ENCODE data around the gene ZNF566.
"Not testable (repeated sequence)": the region's sequence is repeated elsewhere in the genome, so short reads cannot be mapped to it uniquely, and the experiment has no call there.

ZNF566 gene

DNA sequence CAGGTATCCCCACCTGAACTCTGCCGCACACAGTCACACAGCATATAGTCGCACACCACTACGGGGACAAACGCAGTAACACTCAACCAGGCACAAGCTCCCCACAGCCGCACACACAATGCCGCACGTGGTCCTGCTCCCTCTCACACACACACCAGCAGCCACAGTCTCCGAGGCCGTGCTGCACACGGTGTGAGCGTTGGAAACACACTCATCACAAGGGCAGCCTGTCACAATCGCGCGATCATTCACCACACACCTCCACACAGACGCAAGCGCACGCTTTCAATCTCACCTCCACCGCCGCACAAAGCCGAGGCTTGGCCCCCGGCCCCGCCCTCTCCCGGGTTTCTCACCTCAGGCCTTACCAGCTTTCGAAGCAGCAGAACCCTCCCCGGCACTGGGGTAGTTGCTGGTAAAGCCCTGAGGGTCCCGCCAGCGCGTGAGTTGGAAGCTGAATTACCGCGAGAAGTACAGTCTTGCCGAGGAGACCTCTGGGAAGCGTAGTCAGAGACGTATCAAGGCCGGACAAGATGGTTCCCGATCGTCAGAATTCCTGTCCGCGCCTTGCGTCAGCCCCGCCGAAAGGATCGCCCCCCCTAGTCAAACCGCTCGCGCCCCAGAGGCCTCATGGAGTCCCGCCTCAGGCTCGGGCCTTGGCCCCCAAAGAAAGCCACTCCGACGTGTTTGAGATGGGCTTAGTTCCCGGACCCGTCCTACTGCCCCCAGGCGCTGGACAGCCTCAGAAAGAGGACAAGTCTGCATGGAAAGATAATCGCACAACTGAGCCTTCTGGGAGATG is at the start of gene ZNF566:
ZNF566 (minus strand) TSS at position 444 of the 802 bp plus-strand sequence. CDS start 13,004 bp downstream, outside the sequence.
- FAIRE-seq: no peak

DNA sequence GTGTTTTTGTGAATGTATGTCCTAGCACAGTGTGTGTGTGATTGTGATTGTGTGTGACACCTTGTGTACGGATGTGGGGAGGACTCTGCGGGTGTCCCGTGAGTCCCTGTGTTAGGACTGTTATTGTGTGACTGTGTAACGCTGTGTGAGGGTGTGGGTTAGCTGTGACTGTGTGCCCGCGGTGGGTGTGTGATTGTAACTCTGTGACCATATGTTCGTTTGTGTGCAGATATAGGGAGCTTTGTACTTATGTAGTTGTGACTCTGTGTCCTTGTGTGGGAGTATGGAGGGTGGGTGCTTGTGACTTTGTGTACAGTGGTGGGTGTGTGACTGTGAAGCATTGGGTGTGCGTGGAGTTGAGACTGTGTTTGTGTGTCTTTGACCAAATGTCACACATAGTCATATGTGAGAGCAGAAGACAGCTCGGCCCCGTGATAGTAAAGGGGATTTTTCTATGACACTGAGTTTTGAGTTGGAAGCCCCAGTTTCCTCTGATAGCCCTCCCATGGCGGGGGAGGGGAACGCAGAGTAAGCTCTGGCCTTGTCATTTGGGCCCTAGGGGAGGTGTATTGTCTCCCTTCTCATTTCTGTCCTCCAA is 39.7 kb upstream of the ZNF566 start:
- FAIRE-seq: no peak

DNA sequence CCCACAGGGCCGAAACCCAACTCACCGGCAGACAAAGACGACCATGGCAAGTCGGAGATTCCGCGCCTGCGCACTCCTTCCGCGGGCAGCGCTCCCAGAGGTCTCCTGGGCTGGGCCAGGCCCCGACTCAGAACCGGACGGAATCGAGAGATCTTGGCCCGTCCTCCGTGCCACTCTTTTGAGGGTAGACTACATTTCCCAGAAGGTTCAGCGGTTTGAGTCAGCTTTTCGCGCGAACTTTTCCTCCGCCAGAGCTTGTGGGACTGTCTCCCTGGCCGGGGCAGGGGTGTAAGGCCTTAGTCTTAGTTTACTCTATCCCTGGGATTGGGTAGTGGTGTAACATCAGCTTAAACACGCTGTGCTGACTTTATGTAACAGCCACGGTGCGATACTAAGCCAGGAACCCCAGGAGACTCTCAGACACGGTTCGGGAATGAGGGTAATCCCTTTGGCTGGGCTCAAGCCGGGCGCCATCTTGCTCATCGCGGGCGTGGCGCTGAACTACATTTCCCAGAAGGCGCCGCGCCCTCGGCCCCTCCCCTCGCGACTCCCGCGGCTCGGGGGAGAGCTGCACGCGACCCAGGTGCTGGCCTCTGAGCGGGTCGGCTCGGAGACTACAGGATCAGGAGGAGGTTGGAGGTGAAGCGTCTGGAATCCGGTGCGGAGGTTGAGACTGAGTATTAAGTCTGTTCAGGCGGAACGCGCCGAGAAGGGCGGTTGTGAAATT is 39.0 kb upstream of the ZNF566 start, which contains the start of gene ZNF260:
ZNF260 (minus strand) TSS at position 78 of the 727 bp plus-strand sequence. CDS start 13,033 bp downstream, outside the sequence.
- FAIRE-seq: no peak

DNA sequence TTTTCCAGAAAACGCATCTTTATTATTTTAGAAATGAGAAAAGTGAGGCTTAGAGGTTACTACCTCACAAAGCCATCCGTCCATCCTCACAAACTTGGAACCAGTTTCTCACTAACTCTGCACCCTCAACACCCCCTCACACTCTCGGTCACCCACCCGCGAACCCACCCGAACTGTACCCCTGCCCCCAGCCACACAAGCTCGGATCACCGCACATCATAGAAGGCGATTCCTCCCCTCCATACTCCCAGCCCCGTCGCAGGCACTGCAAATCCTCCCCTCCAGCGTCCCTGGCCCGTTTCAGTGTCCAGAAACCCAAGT is 38.5 kb upstream of the ZNF566 start:
- no peak for FAIRE-seq

DNA sequence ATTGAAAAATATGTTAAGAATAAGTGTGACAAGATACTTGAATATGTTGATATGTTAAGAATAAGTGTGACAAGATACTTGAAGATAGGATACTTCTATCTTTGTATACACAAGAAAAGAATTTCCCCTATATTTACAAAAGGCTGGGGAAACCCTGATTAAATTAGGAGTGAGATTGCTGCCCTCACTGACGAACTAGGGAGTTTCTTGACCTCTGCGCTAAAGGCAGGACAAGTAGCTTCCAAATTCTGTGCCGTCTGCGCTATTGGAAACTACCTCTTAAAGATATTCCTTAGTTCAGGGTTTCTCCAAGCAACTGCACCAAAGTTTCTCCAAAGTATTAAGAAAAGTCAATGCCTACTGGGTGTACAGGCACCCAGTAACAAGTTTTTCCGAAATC is 38.0 kb upstream of the ZNF566 start:
- FAIRE-seq: no peak

DNA sequence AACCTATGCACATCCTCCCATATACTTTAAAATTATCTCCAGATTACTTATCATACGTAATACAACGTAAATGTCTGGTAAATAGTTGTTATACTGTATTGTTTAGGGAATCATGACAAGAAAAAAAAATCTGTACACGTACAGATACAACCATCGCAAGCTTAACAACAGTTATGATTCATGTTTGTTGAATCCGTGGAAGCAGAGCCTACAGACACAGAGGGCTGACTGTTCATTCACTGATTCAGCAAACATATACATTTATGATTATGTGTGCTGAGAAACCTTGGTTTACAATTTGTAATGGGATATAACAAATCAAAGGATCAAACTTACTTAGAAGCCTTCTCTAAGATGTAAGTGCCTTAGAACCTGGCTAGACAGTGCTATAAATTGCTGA is 37.2 kb upstream of the ZNF566 start:
- no peak for FAIRE-seq

DNA sequence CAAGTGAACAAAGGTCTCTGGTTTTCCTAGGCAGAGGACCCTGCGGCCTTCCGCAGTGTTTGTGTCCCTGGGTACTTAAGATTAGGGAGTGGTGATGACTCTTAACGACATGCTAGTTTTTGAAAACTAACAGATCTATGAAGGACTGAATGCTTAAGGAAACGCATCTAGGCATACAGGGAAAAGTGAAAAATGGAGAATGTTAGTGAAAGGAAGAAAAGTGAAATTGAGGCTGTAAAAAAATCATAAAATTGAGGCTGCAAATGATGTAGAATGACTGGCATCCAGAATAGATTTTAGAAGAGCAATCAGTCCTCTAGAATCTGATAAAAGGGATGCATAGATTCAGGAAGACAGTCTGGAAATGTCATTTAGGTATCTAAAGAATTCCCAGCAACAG is 35.3 kb upstream of the ZNF566 start:
- no peak for FAIRE-seq

DNA sequence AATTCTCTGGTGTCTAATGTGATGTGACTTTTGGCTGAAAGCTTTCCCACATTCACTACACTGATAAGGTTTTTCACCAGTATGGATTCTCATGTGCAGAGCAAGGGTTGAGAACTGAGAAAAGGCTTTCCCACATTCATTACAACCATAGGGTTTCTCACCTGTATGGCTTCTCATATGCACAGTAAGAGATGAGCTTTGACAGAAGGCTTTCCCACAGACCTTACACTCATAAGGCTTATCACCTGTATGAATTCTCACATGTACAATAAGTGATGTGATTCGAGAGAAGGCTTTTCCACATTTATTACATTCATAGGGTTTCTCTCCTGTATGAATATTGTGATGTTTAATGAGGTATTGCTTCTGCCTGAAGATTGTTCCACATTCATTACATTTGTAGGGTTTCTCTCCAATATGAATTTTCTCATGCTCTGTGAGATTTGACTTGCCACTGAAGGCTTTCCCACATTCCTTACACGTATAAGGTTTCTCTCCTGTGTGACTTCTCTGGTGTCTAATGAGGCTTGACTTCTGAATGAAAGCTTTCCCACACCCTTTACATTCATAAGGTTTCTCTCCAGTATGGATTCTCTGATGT is 24.8 kb upstream of the ZNF566 start:
- FAIRE-seq: no peak

DNA sequence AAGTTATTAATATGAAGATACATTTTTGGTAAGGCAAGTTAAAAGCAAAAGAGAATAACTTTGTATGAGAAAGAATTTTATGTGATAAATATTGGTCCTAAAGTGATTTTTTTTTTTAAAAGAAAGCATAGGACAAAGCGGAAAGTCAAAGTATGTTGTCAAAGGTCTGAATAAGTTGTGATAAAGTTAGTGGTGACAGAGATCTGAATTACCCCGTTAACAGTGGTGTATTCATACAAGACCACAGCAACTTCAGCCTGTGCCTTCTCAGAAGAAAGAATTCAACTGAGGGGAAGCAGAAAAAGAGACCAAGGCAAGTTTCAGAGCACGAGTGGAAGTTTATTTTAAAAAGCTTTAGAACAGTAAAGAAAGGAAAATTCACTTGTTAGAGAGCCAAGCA is 19.0 kb upstream of the ZNF566 start:
- FAIRE-seq: no peak

DNA sequence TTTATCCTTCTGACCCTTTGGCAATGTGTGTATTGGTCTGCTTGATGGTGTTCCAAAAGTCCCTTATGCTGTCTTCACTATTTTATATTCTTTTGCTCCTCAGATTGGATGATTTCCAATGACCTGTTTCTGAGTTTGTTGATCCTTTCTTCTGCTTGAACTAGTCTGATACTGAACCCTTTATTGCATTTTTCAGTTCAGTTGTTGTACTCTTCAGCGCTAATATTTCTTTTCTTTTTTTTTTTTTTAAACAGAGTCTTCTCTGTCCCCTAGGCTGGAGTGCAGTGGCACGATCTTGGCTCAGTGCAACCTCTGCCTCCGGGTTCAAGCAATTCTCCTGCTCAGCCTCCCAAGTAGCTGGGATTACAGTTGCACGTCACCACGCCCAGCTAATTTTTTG is 12.6 kb upstream of the ZNF566 start:
- FAIRE-seq: no peak

DNA sequence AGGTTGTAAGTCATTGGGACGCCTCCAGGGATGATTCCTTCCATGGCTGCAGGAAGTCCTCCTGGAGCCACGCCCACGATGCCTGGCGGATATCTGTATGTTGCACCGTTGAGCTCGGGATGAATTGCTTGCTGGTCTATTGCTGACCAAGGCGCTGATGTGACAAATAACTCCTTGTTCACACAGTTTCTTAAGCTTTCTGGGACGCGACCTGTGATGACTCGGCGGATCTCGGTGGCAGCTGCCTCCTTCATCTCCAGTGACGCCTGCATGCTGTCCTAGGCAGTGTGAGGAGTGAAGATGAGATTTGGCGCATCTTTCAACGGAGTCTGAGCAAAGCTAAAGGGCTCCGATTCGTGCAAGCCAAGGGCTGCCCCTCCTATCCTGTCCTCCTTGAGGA is 7.6 kb upstream of the ZNF566 start:
- no peak for FAIRE-seq

DNA sequence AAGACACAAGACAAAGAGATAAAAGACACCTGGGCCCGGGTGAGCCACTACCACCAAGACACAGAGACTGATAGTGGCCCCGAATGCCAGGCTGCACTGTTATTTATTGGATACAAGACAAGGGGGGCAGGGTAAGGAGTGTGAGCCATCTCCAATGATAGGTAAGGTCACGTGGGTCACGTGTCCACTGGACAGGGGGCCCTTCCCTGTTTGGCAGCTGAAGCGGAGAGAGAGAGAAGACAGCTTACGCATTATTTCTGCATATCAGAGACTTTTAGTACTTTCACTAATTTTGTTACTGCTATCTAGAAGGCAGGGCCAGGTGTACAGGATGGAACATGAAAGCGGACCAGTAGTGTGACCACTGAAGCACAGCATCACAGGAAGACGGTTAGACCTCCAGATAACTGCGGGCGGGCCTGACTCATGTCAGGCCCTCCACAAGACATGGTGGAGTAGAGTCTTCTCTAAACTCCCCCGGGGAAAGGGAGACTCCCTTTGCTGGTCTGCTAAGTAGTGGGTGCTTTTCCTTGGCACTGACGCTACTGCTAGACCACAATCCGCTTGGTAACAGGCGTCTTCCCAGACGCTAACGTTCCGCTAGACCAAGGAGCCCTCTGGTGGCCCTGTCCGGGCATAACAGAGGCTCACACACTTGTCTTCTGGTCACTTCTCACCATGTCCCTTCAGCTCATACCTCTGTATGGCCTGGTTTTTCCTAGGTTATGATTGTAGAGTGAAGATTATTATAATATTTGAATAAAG is 3.5 kb upstream of the ZNF566 start:
- not testable (repeated sequence) for FAIRE-seq

DNA sequence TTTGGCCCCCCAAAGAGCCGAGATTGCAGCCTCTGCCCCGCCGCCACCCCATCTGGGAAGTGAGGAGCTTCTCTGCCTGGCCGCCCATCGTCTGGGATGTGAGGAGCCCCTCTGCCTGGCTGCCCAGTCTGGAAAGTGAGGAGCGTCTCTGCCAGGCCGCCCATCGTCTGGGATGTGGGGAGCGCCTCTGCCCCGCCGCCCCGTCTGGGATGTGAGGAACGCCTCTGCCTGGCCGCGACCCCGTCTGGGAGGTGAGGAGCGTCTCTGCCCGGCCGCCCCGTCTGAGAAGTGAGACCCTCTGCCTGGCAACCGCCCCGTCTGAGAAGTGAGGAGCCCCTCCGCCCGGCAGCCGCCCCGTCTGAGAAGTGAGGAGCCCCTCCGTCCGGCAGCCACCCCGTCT is 1.5 kb upstream of the ZNF566 start:
- FAIRE-seq: not testable (repeated sequence)

DNA sequence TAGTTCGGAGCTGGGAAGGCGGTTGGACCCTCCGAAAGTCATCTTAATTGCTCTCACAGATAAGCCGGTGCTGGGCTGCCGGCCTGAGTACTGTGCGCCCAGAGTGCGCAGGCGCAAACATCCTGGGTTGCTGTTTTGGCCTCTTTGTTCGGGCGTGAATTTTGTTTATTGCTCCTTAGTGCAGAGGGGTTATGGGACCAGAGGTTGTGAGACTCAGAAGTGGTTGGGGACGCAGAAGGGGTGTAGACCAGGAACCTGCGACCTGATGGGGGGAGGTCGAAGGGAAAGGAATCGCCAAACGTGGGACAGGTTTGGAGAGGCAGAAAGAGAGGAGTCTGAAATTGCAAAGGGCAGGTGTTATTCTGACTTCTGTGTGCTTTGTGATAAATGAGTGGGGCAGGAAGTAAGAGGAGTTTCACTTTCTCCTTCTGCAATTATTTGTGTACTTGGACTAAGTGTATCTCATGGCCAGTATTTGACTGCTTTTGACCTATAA is 607 bp upstream of the ZNF566 start:
- FAIRE-seq: no peak

DNA sequence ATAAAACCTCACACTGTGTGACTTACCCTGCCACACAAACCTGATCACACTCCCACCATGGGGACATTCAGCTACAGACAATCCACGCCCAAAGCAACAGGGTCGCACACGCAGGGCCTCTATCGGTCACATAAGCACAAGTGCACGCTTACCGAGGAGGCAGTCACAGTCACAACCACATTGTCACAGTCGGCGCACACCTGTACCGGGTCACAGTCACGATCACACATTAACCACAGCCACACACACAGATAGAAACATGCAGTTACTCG is 579 bp downstream of the ZNF566 start:
- no peak for FAIRE-seq

DNA sequence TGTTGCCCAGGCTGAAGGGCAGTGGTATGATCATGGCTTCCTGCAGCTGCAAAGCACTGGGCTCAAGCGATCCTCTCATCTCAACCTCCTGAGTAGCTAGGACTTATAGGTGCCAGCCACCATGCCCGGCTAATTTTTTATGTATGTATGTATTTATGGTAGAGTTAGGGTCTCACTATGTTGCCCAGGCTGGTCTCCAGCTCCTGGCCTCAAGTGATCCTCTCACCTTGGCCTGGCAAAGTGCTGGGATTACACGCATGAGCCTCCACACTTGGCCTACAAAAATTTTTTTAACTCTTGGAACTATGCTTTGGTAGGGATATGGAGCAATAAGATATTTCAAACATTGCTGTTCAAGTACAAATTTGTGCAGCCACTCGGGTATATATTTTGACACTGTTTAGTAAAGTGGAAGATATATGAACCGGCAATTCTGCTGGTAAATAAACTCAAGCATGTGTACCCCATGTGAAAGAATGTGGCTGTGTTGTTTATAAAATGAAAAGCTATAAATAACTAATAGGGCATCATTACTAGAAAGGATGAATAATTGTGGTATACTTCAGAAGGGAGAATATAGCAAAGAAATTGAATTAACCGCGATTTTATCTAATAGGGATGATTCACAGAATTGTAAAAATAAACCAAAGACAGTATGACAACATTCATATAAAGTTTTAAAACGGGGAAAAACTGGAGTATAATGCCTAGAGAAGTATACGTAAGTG is 1.1 kb downstream of the ZNF566 start:
- FAIRE-seq: no peak

DNA sequence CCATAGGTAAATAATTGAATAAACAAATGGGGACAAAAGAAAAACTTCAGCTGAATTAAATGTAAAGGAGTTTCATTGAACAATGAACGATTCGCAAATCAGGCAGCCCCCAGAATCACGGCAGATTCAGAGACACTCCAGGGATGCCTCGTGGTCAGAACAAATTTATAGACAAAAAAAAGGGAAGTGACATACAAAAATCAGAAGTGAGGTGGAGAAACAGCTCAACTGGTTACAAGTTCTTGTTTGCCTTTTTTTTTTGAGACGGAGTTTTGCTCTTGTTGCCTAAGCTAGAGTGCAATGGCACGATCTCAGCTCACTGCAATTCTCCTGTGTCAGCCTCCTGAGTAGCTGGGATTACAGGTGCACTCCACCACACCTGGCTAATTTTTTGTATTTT is 5.7 kb downstream of the ZNF566 start:
- no peak for FAIRE-seq

DNA sequence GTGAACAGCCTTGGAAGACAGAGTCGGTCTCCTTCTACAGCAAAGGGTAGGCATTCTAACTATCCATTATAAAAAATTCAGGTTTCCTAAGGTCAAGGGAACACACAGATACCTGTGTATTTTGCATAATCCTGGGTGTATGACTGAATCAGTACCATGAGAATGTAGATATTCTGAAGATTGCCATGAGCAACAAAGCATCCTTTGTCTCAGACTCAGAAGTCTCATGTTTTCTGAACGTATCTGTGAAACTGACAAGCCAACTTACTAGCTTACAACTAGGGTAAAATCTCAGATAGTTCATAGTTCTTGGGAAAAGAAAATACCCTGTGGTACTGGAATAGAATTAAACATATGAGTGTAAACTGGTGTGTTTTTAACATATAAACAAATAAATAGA is 6.5 kb downstream of the ZNF566 start:
- no peak for FAIRE-seq

DNA sequence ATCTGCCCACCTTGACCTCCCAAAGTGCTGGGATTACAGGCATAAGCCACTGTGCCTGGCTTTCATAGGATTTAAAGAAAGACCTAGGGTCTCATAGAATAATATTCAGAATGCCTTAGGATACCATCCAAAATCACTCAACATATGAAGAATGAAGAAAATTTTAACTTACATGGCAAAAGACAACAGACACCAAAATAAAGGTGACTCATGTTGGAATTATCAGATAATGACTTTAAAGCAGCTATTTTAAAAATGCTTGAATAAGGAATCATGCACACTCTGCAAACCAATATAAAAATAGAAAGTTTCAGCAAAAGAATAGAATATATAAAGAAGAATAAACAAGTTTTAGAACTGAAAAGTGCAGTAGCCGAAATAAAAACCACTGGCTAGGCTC is 29.3 kb downstream of the ZNF566 start:
- FAIRE-seq: no peak

DNA sequence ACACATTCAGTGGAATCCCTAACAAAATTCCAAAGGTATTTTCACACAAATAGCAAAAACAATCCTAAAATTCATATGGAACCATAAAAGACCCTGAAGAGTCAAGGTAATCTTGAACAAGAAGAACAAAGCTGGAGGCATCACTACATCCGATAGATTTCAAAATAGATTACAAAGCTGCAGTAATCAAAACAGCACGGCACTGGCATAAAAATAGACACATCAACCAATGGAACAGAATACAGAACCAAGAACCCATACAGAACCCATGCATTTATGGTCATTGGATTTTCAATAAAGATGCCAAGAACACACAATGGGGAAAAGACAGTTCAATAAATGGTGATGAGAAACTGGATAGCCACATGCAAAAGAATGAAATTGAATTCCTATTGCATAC is 32.5 kb downstream of the ZNF566 start:
- no peak for FAIRE-seq

DNA sequence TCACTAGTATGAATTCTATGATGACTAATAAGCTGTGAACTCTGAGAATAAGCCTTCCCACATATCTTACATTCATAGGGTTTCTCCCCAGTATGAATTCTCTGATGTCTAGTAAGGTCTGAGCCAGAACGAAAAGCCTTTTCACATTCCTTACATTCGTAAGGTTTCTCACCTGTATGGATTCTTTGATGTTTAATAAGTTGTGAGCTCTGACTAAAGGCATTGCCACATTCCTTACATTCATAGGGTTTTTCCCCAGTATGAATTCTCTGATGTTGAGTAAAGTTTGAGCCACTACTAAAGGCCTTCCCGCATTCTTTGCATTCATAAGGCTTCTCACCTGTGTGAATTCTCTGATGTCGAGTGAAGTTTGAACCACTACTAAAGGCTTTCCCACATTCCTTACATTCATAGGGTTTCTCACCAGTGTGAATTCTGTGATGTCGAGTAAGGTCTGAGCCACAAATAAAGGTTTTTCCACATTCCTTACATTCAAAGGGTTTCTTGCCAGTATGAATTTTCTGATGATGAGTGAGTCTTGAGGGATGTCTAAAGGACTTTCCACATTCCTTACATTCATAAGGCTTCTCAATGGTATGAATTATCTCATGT is 40.2 kb downstream of the ZNF566 start:
- FAIRE-seq: no peak

DNA sequence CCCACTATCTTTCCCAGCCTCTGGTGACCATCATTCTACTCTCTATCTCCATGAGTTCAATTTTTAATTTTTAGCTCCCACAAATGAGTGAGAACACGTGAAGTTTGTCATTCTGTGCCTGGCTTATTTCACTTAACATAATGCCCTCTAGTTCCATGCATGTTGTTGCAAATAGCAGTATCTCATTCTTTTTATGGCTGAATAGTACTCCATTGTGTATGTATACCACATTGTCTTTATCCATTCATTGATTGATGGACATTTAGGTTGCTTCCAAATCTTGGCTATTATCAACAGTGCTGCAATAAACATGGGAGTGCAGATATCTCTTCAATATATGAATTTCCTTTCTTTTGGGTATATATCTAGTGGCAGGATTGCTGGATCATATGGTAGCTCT is 48.0 kb downstream of the ZNF566 start:
- FAIRE-seq: no peak
